Mononuclear cell (primary cell): Measurements from ENCODE around the gene CRACR2A. TPM values are rescaled to one million over a fixed set of nuclear protein-coding genes. Genes with fewer than 3 reads are reported as not detected.

Source experiments
- H3K27me3 ChIP-seq: 2 replicates; pipeline ENCODE4 v1.6.0; 2011; ENCODE audit warnings: low read length, control low read depth; ENCODE audit not compliant: insufficient read depth
- H3K4me1 ChIP-seq: 2 replicates; pipeline ENCODE4 v1.5.1; 2011; ENCODE audit warnings: mild to moderate bottlenecking, low read length, control low read depth; ENCODE audit not compliant: insufficient read depth
- H3K4me3 ChIP-seq: 2 replicates; pipeline ENCODE4 v1.5.1; 2011; ENCODE audit warnings: mild to moderate bottlenecking, low read length, moderate library complexity
- H3K9me3 ChIP-seq: 2 replicates; pipeline ENCODE4 v1.5.1; 2011; ENCODE audit warnings: low read depth, mild to moderate bottlenecking, control low read depth, low read length
- total RNA-seq: library from RNA; depleted of rRNA; stranded (reverse); fragments of >200 nt; gene quantifications from one replicate; pipeline ENCODE4 v1.2.3, GENCODE V29; 2012

The CRACR2A gene
- total RNA-seq, 1 donor, result 18.4 TPM

DNA sequence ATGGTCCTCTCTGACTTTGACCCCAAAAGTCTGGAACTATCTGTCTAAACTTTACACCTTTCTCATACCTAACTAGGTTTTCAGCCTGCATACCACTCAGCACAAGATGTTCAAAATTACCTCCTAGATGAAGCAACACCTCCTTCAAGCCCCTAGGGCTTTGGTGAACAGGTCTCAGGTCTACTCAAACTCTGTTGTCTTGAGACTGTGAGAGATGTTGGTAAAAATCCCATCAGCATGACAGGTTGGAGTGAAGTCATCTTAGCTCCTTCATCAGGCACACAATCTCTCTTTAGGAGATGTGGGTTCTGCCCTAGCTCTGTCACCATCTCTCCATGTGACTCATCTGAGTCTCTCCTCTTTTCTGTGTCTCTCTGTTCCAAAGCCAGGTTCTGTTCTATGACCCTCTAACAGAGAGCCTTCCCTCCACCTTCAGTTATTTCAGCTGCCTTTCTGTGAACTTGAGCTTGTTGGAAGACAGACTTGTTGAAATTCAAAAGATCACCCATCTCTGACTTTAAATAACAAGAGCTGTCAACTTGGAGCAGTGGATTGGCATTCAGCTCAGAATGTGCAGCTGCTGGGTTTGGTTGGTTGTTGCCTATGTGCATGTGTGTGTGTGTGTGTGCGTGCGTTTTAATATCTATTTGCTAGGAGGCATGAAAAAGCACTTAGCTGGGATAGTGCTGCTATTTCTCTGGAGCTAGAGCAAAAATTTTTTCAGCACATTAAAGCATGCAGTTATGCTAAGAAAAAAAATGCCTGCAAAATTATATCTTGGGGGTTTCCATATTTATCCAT, 130.7 kb downstream of the CRACR2A start:
- Histone ChIP-seq H3K4me1 (peaks cover 6% of the 10 kb centered on the region), H3K27me3 (no peaks in the 10 kb centered on the region), H3K9me3 (no peaks in the 10 kb centered on the region), H3K4me3 (no peak overlapping the region)

DNA sequence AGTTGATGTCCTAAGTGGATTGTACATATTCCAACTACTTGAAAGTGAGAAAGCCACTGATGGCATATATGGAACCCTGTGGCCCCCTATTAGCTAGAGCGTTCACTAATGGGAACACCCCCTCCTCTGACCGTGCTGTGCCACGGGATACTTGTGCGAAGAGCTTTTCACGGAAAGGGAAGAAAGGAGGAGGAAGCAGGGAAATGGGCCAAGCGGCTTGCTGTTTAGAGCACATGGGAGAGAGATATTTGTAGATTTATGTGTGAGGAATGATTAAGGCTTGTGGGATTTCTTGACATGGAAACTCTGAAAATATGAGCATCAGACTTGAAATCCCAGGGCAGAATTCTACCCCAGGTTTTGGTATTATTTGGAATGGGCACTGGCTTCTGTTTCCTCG, 132.1 kb downstream of the CRACR2A start:
- H3K4me3 ChIP-seq, result no peak overlapping the region
- H3K4me1 ChIP-seq, result peaks cover 6% of the 10 kb centered on the region
- H3K27me3 ChIP-seq, result no peaks in the 10 kb centered on the region

DNA sequence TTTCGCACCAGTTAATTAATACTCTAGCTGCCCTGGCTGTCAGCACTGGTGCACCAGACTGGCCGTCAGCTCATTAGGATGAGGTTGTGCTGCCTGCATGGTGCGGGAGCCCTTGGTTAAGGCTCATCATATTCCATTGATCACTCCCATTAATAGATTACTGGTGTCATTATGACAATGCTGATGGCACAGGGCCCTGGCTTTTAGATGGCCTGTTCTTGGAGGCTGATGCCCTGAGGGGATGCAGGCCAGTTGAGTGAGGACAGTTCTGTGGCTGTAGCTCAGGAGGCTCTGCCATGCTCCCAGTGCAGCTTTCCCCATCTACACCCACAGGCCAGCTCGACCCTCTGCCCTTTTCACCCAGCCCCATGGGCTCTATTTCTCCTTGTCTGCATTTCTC, 135.3 kb downstream of the CRACR2A start:
- Histone ChIP-seq H3K4me3 (no peak overlapping the region), H3K27me3 (no peaks in the 10 kb centered on the region), H3K9me3 (no peaks in the 10 kb centered on the region), H3K4me1 (no peaks in the 10 kb centered on the region)

More for the DNA sequence above, 132.1 kb downstream of the CRACR2A start:
- H3K9me3 ChIP-seq, result no peaks in the 10 kb centered on the region

DNA sequence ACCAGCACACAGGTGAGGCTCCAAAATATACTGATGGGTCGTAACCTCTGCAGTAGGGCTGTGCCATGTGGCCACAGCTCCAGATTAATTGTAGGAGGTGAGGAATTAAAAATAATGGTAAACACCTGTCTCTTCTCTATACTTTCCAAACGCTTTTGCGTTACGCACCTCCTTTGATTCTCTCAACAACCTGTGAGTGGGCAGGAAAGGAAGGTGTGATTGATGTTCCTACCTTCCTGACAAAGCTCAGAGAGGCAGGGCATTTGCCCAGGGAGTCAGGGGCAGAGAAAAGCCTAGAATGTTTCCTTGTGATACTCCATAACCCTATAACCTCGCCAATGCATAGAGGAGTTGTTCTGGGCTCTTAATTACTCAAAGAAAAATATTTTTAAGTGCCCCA, 137.0 kb downstream of the CRACR2A start:
- Histone ChIP-seq H3K27me3 (no peaks in the 10 kb centered on the region), H3K4me3 (no peak overlapping the region), H3K4me1 (no peaks in the 10 kb centered on the region), H3K9me3 (no peaks in the 10 kb centered on the region)

DNA sequence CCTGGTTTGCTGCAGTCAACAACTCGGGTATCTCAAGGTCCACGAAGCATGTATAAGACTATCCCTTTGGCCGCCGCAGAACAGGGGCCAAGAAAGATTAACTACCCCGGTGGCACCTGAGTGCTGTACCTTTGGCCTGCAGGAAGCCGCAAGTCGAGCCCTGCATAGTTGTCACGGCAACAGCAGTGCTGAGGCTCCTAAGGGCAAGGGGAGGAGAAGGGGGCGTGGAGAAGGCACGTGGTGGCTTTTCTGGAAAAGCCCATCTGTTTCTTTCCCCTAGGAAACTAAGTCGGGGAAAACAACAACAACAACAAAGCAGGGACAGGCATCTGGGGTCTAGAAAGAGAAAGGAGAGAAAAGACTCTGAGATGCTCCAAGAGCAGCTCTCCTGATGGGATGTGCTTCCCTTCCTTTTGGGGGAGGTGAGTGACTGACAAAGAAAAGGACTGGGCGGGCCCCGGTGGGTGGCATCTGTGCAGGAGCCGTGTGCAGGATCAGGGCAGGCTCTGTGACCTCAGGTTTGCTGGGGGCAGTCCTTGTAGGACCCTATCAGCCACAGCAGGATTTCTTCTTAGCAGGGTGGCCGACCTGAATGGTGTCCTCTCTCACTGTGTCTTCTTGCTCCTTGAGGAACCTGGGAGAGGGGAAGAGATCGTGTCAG, 138.0 kb downstream of the CRACR2A start:
- no peak overlapping the region for H3K4me3 ChIP-seq
- no peaks in the 10 kb centered on the region for H3K27me3 ChIP-seq
- H3K4me1 ChIP-seq, result no peaks in the 10 kb centered on the region
- H3K9me3 ChIP-seq, result no peaks in the 10 kb centered on the region

DNA sequence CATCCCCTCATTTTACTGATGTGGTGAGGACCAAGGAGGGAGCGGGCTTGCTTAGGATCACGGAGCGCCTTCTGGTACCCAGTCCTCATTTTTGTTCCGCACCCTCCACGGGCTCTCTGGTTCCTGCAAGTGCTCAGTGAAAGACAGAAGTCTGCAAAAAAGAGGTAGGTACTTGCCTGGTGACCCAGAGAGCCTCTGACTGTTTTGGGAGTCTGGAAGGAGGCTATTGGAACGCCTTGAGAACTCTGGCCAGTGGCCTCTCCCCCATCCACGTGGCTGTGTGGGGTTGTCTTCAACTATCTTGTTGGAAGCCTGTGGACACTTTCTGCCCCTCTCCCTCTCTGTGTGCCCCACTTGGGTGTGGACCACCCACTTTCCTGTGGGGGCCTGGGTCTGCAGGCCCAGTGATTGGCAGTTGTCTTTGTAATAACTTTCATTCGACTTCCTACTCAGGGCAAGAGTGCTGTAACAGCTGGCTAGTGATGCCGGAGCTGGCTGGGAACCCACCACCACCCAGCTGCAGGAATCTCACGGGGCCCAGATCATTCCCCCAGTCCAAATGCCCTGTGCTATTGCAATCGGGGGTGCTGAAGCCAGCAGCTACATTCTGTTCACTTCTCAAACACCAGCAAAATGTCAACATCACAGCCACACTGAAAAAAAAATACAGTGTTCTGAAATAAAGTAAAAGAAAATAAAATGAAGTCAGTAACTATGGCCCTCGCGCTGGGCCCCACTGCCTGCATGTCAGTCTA, 139.1 kb downstream of the CRACR2A start:
- H3K4me1 ChIP-seq, result no peaks in the 10 kb centered on the region
- H3K9me3 ChIP-seq, result no peaks in the 10 kb centered on the region
- no peaks in the 10 kb centered on the region for H3K27me3 ChIP-seq
- H3K4me3 ChIP-seq, result no peak overlapping the region

DNA sequence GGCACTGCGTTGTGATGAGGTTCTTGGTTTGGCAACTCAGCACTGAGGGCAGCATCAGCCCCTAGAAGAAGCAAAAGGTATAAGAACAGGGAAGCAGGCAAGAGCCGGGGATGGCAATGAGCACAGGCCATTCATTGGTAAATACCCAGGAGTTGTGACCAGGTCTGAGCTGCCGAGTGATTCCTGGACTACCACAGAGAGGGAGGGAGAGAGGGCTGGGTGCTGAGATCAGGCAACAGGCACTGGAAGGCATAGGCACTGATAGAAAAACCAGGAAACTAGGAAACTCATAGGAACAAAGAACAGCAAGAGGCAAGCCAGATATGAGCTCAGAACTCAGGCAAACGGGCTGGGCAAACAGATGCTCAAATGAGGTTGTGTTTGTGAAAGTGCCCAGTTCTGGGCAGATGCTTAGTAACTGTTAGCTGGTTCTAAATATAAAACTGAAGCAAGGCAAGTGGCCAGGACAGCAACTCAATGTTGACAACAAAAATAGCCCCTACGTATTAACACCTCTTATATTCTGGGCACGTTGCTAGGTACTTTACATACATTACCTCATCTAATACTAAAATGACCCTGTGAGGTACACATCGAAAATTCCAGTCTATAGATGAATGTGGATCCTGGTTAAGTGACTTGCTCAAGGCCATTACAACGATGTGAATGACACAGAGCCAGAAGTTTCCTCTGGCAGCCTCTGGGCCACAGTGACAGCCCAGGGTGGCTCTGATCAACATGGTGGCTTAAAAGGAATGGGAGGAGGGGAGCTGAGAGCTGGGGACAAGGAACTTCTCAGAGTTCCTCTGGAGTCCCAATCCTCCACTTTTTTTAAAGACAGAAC, 140.8 kb downstream of the CRACR2A start:
- H3K4me3 ChIP-seq, result no peak overlapping the region

DNA sequence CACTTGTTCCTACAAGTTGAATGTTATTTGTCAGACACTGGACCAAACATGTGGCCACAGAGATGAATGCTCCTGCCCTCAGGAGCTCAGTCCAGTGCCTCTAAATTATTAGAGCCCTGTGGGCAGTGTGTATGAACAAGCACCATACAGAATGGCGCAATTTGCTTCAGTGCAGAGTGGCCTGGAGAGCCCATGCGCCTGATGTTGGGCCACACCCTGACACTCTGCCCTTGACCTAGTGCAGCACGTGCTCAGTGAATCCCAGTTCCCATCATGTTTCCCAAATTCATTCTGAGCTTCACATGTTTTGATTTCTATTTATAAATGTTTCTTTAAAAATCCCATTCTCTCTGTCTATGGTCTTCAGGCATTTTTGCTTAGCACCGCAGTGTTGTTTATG, 145.1 kb downstream of the CRACR2A start:
- Histone ChIP-seq H3K4me1 (peaks cover 4% of the 10 kb centered on the region), H3K4me3 (no peak overlapping the region), H3K27me3 (no peaks in the 10 kb centered on the region), H3K9me3 (no peaks in the 10 kb centered on the region)

More for the DNA sequence above, 140.8 kb downstream of the CRACR2A start:
- no peaks in the 10 kb centered on the region for H3K9me3 ChIP-seq
- no peaks in the 10 kb centered on the region for H3K27me3 ChIP-seq
- H3K4me1 ChIP-seq, result no peaks in the 10 kb centered on the region

DNA sequence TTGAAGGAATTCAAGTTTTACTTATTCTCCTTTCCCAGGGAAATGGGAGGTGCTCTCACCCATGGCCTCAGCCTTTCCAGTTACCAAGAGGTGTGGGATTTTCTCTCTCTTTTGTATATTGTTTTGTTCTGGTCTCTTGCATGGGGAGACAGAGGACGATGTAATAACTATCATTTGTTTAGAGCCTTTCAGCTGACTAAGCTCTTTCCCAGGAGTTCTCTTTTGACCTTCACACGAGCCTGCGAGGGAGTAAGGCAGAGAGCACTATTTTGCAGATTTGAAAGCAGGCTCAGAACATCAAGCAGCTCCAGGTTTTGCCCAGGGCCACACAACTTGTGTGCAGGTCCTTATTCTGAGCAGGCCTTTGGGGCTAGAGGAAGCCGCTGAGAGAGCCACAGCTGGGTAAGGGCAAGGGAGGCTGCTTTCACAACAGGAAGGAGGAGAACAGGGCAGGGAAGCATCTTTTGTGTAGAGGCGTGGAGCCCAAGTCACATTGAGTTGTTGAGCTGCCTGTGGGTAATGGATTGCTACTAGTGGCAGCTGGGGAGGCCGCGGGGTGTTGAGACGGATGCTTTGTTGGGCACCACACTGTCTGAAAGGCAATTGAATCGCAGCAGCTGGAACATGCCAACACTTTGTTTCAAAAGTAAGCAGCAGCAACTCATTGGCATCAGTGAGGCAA, 145.7 kb downstream of the CRACR2A start:
- H3K27me3 ChIP-seq, result no peaks in the 10 kb centered on the region
- H3K4me3 ChIP-seq, result no peak overlapping the region
- no peaks in the 10 kb centered on the region for H3K9me3 ChIP-seq
- peaks cover 4% of the 10 kb centered on the region for H3K4me1 ChIP-seq

DNA sequence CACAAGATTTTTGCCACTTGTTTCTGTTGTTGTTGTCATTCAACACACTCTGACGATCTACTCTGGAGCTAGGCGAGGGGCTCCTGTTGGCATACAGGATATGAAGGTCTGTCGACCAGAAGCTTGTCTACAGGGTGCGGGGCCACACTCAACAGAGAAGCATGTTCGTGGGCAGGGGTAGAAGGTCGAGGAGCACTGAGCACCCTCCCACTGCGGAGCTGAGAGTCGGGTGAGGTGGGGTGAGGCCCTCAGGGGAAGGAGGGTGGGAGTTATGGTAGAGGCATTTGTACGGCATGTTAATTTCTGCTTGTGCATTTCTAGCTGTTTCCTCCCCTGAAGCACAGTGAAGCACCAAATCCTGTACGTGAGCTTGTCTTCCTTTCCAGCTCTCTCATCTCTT, 146.8 kb downstream of the CRACR2A start:
- no peaks in the 10 kb centered on the region for H3K9me3 ChIP-seq
- peaks cover 4% of the 10 kb centered on the region for H3K4me1 ChIP-seq
- H3K27me3 ChIP-seq, result no peaks in the 10 kb centered on the region
- no peak overlapping the region for H3K4me3 ChIP-seq

DNA sequence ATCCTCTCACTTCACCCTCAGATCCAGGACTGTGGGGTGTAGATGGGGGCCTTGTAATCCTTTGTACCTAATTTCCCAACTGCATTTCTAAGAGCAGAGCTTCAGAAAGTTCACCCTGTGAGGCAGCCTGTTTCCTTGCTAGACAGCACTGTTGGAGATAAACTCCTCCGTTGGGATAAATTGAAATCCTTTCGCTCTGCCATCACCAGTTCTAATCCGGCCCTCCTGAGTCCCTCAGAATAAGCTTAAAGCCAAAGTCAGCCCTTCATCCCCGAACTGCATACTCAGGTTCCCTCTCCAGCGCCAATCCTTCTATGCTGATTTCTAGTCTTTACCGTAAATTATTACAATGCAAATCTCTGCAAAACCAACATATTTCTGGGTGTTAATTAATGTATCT, 147.2 kb downstream of the CRACR2A start:
- H3K9me3 ChIP-seq, result no peaks in the 10 kb centered on the region
- H3K27me3 ChIP-seq, result no peaks in the 10 kb centered on the region
- H3K4me3 ChIP-seq, result no peak overlapping the region
- H3K4me1 ChIP-seq, result peaks cover 4% of the 10 kb centered on the region

DNA sequence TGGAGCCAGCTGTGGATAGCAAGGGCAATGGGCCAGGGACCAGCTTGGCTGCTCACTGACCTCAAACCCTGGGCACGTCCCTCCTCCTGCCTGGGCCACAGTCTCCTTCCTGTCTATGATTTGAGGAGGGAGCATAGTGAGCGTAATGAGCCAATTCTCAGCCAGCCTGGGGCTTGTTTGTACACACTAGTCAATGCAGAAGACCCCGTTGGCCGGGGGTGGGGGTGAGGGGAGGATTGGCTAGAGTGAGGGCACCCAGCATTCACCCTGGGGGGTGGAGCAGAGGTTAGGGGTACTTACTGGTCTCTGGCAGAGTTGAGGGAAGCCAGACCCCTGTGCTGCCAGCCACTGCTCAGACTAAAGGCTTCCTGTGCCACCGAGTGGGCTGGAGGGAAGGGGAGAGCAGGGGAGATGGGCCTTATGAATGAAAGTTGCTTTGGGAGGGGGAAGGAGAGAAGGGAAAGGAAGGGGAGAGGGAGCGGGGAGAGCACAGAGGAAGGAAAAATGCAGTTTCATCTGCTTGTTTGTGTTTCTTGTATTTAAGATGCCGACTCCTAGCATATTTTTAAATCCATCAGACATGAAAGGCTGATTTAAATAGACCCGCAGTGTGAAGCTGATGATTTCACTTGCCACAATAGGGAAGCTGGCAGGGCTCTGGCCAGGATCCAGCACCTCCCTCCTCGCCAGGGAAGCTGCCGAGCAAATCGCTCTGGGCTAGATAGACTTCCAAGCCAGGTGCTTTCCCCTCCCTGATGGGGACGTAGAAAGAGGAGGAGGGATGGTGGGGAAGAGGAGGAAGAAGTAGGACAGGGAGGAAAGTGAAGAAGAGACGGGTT, 147.9 kb downstream of the CRACR2A start:
- H3K4me3 ChIP-seq, result no peak overlapping the region
- H3K9me3 ChIP-seq, result no peaks in the 10 kb centered on the region
- peaks cover 4% of the 10 kb centered on the region for H3K4me1 ChIP-seq
- H3K27me3 ChIP-seq, result no peaks in the 10 kb centered on the region

DNA sequence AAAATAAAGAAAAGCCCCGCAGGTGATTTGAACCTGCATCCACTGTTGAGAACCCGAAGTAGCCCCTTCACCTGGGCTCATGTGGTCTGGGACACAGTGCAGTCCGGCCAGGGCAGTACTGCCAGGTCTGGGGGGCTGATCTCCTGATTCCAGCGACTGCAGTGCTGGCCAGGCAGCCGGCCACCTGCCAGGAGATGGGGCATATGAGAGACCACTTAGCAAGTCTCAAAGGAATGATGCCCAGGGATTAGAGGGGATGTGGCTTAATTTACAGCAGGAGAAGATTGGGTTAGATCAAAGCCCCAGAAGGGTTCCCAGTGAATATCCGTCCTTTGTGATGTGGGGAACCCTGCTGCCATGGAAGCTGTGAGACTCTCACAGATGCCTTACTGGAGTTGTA, 148.6 kb downstream of the CRACR2A start:
- Histone ChIP-seq H3K9me3 (no peaks in the 10 kb centered on the region), H3K27me3 (no peaks in the 10 kb centered on the region), H3K4me1 (peaks cover 4% of the 10 kb centered on the region), H3K4me3 (no peak overlapping the region)
